Pulmonary artery endothelial cell (primary cell): ENCODE data around the gene TMEM245. TPM values are rescaled to one million over a fixed set of nuclear protein-coding genes. Genes with fewer than 3 reads are reported as not detected.
A peak's percentile ranks its signal among the peaks of the same experiment; 100 is the strongest.

Experiments used
- DNase-seq: peaks from one replicate; pipeline ENCODE4 v3.0.0-alpha.2; 2011; ENCODE audit warnings: low read depth, low spot score
- total RNA-seq: library from RNA; depleted of rRNA; stranded (reverse); fragments of >200 nt; gene quantifications from 2 replicates; pipeline ENCODE4 v1.2.3, GENCODE V29; 2014

The TMEM245 gene
- total RNA-seq, 1 donor from 2014 or later, result 40.4 TPM

GRCh38 chr9:109101810-109102209 is 17.9 kb downstream of the TMEM245 start:
- DNase-seq, result peak; percentile 79

DNA sequence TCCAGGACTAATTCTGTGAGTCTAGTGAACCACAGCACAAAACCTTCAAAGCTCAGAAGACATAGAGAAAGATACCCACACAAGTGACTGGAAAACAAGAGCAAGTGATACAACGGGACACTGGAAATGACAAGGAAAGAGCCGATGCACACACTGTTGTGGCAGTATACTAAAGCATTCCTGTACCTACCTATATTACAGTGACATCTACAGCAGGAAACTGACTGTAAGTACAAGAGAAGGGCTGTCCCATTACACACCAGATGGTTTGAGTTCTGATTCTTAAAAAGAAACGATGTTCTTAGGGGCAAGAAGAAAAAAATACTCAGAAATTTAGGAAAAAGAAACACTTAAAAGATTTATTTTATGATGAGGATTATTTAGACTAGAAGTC is 18.5 kb downstream of the TMEM245 start:
- no peak for DNase-seq

GRCh38 chr9:109100543-109101201 is 19.1 kb downstream of the TMEM245 start:
- no peak for DNase-seq

GRCh38 chr9:109098960-109099308 is 20.8 kb downstream of the TMEM245 start:
- no peak for DNase-seq

GRCh38 chr9:109098171-109098959 is 21.4 kb downstream of the TMEM245 start:
- DNase-seq, result peak; percentile 75

GRCh38 chr9:109097146-109097545 is 22.6 kb downstream of the TMEM245 start:
- no peak for DNase-seq

GRCh38 chr9:109095321-109095720 is 24.4 kb downstream of the TMEM245 start:
- no peak for DNase-seq

DNA sequence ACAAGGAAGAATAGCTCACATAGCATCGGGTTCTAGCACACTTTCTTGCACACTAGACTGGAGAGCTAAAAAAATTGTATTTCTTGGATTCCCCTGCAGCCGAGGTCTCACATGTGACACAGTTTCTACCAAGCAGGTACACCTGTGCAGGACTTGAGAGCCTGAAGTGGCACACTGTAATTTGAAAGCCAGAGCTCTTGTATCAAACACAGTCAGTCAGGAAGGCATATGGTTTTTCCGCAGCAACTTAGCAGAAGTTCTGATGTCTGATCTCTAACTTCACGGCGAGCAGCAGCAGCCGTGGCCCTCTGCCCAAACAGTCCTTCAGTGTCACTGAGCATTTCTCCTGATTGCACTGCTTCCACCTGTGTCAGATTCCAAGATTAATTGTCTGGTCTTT is 25.5 kb downstream of the TMEM245 start:
- no peak for DNase-seq

GRCh38 chr9:109092587-109092986 is 27.2 kb downstream of the TMEM245 start:
- no peak for DNase-seq

DNA sequence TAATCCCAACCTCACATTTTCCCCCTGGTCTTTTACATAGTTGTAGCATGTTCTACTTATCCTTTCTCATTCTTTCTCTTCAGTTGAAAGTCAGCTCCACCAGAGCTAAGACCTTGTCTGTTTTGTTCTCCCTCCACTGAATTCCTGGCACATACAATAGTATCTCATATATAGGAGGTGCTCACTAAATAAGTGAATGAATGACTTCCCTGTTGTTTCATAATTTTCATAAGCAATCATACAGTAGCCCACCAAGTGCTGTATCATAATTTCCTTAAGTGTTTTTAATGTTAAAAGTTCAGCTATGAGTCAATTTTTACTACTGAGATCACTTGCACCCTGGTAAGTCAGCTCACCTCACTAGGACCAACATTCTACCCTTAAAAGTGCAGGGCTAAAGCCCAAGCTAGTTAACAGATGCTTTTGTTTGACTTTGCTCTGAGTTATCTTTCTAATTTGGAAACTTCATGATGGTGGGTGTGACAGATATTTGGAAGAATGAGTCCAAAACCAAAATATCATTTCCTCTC is 27.6 kb downstream of the TMEM245 start:
- no peak for DNase-seq

GRCh38 chr9:109088221-109088620 is 31.5 kb downstream of the TMEM245 start:
- DNase-seq, result no peak

GRCh38 chr9:109087795-109088194 is 32.0 kb downstream of the TMEM245 start:
- DNase-seq, result no peak

- no peak for DNase-seq
Measured at GRCh38 chr9:109086221-109086620, 33.5 kb downstream of the TMEM245 start.

DNA sequence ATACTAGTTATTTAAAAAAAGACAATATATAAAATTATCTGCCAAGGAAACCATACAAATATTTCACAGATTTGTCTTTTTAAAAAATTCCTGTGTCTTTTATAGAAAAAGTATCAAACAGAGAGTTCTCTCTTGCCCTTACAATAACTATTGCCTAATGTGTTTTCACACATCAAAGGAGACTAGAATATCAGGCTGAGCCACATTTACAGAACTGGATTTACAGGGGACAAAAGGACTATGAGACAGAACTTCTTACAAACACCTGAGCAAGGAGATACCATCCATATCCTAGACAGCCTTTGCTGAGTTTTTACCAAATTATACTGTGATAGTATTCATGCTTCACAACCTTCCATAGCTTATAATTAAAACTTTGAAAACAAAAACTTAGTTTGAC is 34.2 kb downstream of the TMEM245 start:
- no peak for DNase-seq

DNA sequence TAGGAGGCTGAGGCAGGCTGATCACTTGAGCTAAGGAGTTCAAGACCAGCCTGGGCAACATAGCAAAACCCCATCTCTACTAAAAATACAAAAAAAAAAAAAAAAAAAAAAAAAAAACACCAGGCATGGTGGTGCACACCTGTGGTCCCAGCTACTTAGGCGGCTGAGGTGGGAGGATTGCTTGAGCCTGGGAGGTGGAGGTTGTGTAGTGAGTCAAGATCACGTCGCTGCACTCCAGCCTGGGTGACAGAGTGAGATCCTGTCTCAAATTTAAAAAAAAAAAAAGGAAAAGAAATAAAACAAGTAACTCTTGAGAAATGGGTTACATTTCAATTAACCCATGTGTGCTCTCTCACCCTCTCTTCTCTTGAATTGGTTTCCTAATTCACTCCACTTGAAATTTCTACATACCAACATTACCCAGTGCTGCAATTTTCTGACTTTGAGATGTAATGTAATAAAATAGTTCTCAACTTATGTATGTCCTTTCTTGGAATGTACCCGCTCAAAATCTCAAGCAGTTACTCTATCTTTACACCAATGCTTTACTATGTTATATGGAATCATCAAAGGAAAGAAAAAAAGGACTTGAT is 35.8 kb downstream of the TMEM245 start:
- DNase-seq, result no peak

GRCh38 chr9:109083141-109083540 is 36.6 kb downstream of the TMEM245 start:
- no peak for DNase-seq

- no peak for DNase-seq
Measured at GRCh38 chr9:109082091-109082620, 37.6 kb downstream of the TMEM245 start.

- no peak for DNase-seq
Measured at GRCh38 chr9:109074236-109074889, 45.4 kb downstream of the TMEM245 start.

- DNase-seq, result no peak
Measured at GRCh38 chr9:109072821-109073435, 46.8 kb downstream of the TMEM245 start.

- DNase-seq, result no peak
Measured at GRCh38 chr9:109072133-109072692, 47.5 kb downstream of the TMEM245 start.

DNA sequence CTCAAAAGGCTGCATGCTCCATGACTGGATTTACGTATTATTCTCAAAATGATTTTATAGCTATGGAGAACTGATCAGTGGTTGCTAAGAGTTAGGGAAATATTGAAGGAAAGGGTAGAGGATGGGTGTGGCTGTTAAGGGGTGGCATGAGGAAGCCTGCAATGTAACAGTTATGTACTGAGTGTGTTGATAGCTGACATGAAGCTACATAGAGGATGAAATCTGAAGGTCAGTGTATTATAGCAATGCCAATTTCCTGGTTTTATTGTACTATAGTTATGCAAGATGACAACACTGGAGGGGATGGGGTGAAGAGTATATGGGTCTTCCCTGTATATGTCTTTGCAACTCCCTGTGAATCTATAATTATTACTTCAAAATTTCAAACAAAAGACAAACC is 51.0 kb downstream of the TMEM245 start:
- no peak for DNase-seq
